ENCODE measurements around the gene RCAN1. TPM values are rescaled to one million over a fixed set of nuclear protein-coding genes. Genes with fewer than 3 reads are reported as not detected.

Gene RCAN1
- total and polyA plus RNA-seq, 2 of the 8 experiments (the other 6 are each of a cell fraction or from before 2014, with no cell fraction given) = 1.7 to 6.4 TPM

DNA sequence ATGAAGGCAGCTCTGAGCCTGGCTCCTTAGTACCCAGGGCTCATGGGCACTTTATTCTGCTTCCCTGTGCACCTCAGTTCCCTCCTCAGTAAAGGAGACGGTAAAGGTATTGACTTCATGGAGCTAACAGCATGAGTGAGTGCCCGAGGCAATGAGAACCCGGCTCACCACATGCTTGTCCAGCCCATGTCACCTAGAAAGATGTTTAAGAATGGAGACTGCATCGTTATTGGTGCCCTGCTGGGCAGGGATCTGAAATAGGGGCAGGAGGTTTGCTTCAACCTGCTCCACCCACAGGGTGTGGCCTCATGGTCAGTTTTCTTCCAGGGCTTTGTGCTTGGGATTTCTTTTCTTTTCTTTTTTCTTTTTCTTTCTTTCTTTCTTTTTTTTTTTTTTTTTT, 95.9 kb downstream of the RCAN1 start:
- no peaks in the 10 kb centered on the region for H4K20me1 ChIP-seq (replicated peaks in 1 of 2; ENCODE audit: control insufficient read depth in 1 of 2, insufficient read depth in 2 of 2, low read length in 2 of 2)

More for the DNA sequence above, 95.9 kb downstream of the RCAN1 start:
- DNase-seq (ENCODE audit: low read depth in 1 of 2, low spot score in 2 of 2) (no peak), FAIRE-seq (no peak)
- Histone ChIP-seq H3K36me3 (ENCODE audit: control insufficient read depth in 2 of 4, insufficient read depth in 4 of 4, low read length in 3 of 4) (0 out of 8 replicates have a peak, but pooled peaks cover 0 to 2% (median 0%) of the 10 kb centered on the region in 4 experiments), H2BK12ac (ENCODE audit: low read depth, low read length) (no peak overlapping the region), H3K79me2 (ENCODE audit: control insufficient read depth in 1 of 2, insufficient read depth in 2 of 2, low read length in 2 of 2) (no peaks in the 10 kb centered on the region), H3K23me2 (ENCODE audit: low read depth, low read length) (no peaks in the 10 kb centered on the region), H4K5ac (ENCODE audit: insufficient read length, low read depth, low read length) (no peak overlapping the region), H3K23ac (ENCODE audit: insufficient read length) (no peak overlapping the region), H3K27ac (ENCODE audit: low read depth, low read length) (no peak overlapping the region), H3K4ac (replicated peaks; ENCODE audit: insufficient read length, low read depth, low read length) (no peak overlapping the region), H3K56ac (replicated peaks; ENCODE audit: insufficient read length, low read depth, low read length) (no peak overlapping the region), H3K18ac (ENCODE audit: extremely low read depth, low read length) (no peak overlapping the region), H4K91ac (replicated peaks; ENCODE audit: insufficient read length, low read length) (no peak overlapping the region), H2BK5ac (ENCODE audit: low read depth, low read length) (no peak overlapping the region), H2BK15ac (ENCODE audit: low read length) (no peak overlapping the region), H2AK5ac (ENCODE audit: low read depth, low read length) (no peak overlapping the region), H2BK120ac (replicated peaks; ENCODE audit: low read depth, low read length) (no peak overlapping the region), H3K27me3 (replicated peaks in 1 of 4; ENCODE audit: control insufficient read depth in 3 of 4, extremely low read depth in 1 of 4, insufficient read depth in 3 of 4, low read length in 3 of 4) (no peaks in the 10 kb centered on the region), H3K79me1 (ENCODE audit: low read depth, low read length) (no peaks in the 10 kb centered on the region), H3K4me3 (ENCODE audit: extremely low read depth in 1 of 4, insufficient read depth in 2 of 4, low read depth in 3 of 4, low read length in 4 of 4) (no peak overlapping the region), H3K4me1 (replicated peaks in 1 of 4; ENCODE audit: control insufficient read depth in 3 of 4, insufficient read depth in 4 of 4, low read length in 3 of 4) (peaks cover 0 to 6% (median 5%) of the 10 kb centered on the region in 4 experiments; a peak in 5 of 7 replicates), H3K14ac (ENCODE audit: insufficient read length) (no peak overlapping the region), H2AFZ (ENCODE audit: low read length) (no peak overlapping the region), H4K8ac (ENCODE audit: extremely low read depth, insufficient read depth, low read length) (no peak overlapping the region), H2BK20ac (ENCODE audit: low read length) (no peak overlapping the region), H3K9me3 (ENCODE audit: insufficient read depth in 2 of 2, low read depth in 1 of 2, low read length in 1 of 2) (no peaks in the 10 kb centered on the region), H3K4me2 (ENCODE audit: insufficient read depth in 1 of 2, low read depth in 2 of 2, low read length in 2 of 2) (no peak overlapping the region), H3K9ac (replicated peaks in 1 of 4; ENCODE audit: extremely low read depth in 1 of 4, low read depth in 3 of 4, low read length in 3 of 4) (no peak overlapping the region)
- CTCF ChIA-PET (ENCODE audit: partially characterized antibody) = interaction anchor here (0.6 to 3.9 kb wide), 7 partner anchors 8 to 108 kb away, joined by 3 to 28 read pairs (median 5); no protein-coding TSS in a partner anchor
- TF ChIP-seq, protein P1, sequence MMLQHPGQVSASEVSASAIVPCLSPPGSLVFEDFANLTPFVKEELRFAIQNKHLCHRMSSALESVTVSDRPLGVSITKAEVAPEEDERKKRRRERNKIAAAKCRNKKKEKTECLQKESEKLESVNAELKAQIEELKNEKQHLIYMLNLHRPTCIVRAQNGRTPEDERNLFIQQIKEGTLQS (IDR thresholded peaks at IDR 0.05; ENCODE audit: insufficient read depth, low read depth, low read length) = no peak
- TF ChIP-seq HDAC6 (IDR thresholded peaks at IDR 0.05; ENCODE audit: low read depth, low read length) (no peak), TBP (IDR thresholded peaks at IDR 0.05; ENCODE audit: low read depth, low read length) (no peak), MAFK (IDR thresholded peaks at IDR 0.05; ENCODE audit: low read depth, low read length) (no peak)
- 91% methylated on average over 4 of the region's 4 CpGs; no CpG with 5 or more reads in 1 of the 2 experiments for WGBS, 2 experiments (ENCODE audit: extremely low coverage in 1 of 2, insufficient coverage in 1 of 2, insufficient read length in 1 of 2, insufficient replicate concordance in 2 of 2, low coverage in 1 of 2, low lambda C conversion rate in 2 of 2, missing lambda C conversion rate in 1 of 2)
- POLR2A ChIA-PET (ENCODE audit: partially characterized antibody) = no interaction called here
